ENCODE results near the gene RBPMS2.

Gene RBPMS2

GRCh38 chr15:64782751-64783150 is 7.4 kb upstream of the RBPMS2 start:
- DNase-seq: no peak

- no peak for DNase-seq
Measured at GRCh38 chr15:64781299-64781698, 5.9 kb upstream of the RBPMS2 start.

GRCh38 chr15:64780600-64781156 is 5.3 kb upstream of the RBPMS2 start:
- no peak for DNase-seq

- DNase-seq: no peak
Measured at GRCh38 chr15:64779630-64780029, 4.2 kb upstream of the RBPMS2 start.

GRCh38 chr15:64779024-64779423 is 3.6 kb upstream of the RBPMS2 start:
- no peak for DNase-seq

GRCh38 chr15:64776402-64776786 is 1.0 kb upstream of the RBPMS2 start:
- DNase-seq: no peak

GRCh38 chr15:64774629-64775493 is 528 bp downstream of the RBPMS2 start:
- DNase-seq: peak; percentile 10

GRCh38 chr15:64774037-64774628 is 1.3 kb downstream of the RBPMS2 start:
- DNase-seq: no peak

- no peak for DNase-seq
Measured at GRCh38 chr15:64773606-64774005, 1.8 kb downstream of the RBPMS2 start.

GRCh38 chr15:64772964-64773363 is 2.4 kb downstream of the RBPMS2 start:
- DNase-seq: no peak

- DNase-seq: no peak
Measured at GRCh38 chr15:64772488-64772887, 2.9 kb downstream of the RBPMS2 start.

- no peak for DNase-seq
Measured at GRCh38 chr15:64770626-64771025, 4.8 kb downstream of the RBPMS2 start.

GRCh38 chr15:64767203-64767602 is 8.2 kb downstream of the RBPMS2 start:
- peak; percentile 10 for DNase-seq

GRCh38 chr15:64766058-64766457 is 9.3 kb downstream of the RBPMS2 start:
- no peak for DNase-seq

- no peak for DNase-seq
Measured at GRCh38 chr15:64763874-64764273, 11.5 kb downstream of the RBPMS2 start.

- DNase-seq: no peak
Measured at GRCh38 chr15:64763462-64763861, 11.9 kb downstream of the RBPMS2 start.

- no peak for DNase-seq
Measured at GRCh38 chr15:64763021-64763420, 12.4 kb downstream of the RBPMS2 start.

GRCh38 chr15:64762546-64762945 is 12.8 kb downstream of the RBPMS2 start:
- no peak for DNase-seq

- no peak for DNase-seq
Measured at GRCh38 chr15:64761156-64761555, 14.2 kb downstream of the RBPMS2 start.

GRCh38 chr15:64760056-64760455 is 15.3 kb downstream of the RBPMS2 start:
- DNase-seq: no peak

- DNase-seq: no peak
Measured at GRCh38 chr15:64755427-64755940, 19.9 kb downstream of the RBPMS2 start.

- DNase-seq: no peak
Measured at GRCh38 chr15:64754663-64755426, 20.5 kb downstream of the RBPMS2 start.

- no peak for DNase-seq
Measured at GRCh38 chr15:64753480-64754185, 21.8 kb downstream of the RBPMS2 start.
